ENCODE data around the gene CIRBP.

The CIRBP gene

DNA sequence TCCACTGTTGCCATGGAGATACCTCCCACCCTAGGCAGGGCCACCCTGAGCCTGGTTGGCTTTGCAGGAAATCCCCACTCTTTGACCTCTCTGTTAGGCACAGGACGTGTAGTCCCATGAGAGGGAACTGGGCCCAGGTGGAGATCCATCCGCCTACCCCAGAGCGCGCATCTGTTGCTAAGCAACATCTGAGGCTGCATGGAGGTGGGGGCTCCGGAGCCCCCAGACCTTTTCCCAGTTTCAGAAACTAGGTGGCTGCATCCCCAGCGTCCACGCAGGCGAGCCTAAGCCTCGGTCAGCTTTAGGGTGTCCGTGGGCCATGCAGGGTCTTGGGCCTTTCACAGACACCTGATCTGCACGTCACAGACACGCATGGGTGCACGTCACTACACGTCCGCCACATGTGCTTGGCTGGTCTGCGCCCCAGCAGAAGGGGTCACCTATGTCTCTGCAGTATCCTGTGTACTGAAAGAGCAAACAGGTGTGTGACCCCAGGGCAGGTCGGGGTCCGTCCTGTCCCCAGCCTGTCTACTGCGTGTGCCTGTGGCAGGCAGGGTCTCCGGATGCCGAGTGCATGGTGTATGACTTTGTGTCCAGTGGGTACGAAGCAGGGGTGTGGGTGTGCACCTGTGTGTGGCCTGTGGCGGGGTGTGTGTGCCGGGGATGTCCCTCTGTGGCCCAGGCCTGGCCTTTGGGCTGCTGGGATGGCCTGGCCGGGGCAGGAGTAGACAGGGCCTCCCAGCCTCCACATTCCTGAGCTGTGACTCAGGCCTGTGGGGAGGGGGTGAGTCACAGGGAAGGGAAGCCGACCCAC is 4.1 kb upstream of the CIRBP start:
- TF ChIP-seq, protein P1, sequence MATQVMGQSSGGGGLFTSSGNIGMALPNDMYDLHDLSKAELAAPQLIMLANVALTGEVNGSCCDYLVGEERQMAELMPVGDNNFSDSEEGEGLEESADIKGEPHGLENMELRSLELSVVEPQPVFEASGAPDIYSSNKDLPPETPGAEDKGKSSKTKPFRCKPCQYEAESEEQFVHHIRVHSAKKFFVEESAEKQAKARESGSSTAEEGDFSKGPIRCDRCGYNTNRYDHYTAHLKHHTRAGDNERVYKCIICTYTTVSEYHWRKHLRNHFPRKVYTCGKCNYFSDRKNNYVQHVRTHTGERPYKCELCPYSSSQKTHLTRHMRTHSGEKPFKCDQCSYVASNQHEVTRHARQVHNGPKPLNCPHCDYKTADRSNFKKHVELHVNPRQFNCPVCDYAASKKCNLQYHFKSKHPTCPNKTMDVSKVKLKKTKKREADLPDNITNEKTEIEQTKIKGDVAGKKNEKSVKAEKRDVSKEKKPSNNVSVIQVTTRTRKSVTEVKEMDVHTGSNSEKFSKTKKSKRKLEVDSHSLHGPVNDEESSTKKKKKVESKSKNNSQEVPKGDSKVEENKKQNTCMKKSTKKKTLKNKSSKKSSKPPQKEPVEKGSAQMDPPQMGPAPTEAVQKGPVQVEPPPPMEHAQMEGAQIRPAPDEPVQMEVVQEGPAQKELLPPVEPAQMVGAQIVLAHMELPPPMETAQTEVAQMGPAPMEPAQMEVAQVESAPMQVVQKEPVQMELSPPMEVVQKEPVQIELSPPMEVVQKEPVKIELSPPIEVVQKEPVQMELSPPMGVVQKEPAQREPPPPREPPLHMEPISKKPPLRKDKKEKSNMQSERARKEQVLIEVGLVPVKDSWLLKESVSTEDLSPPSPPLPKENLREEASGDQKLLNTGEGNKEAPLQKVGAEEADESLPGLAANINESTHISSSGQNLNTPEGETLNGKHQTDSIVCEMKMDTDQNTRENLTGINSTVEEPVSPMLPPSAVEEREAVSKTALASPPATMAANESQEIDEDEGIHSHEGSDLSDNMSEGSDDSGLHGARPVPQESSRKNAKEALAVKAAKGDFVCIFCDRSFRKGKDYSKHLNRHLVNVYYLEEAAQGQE (IDR thresholded peaks at IDR 0.05; ENCODE audit: insufficient read depth in 1 of 2, low read depth in 2 of 2, low read length in 2 of 2), result no peak
- peak; percentile 41; the same call in 1 of the 2 replicates for TF ChIP-seq SIN3A (IDR thresholded peaks at IDR 0.05; ENCODE audit: borderline replicate concordance, insufficient read depth, low read length)

DNA sequence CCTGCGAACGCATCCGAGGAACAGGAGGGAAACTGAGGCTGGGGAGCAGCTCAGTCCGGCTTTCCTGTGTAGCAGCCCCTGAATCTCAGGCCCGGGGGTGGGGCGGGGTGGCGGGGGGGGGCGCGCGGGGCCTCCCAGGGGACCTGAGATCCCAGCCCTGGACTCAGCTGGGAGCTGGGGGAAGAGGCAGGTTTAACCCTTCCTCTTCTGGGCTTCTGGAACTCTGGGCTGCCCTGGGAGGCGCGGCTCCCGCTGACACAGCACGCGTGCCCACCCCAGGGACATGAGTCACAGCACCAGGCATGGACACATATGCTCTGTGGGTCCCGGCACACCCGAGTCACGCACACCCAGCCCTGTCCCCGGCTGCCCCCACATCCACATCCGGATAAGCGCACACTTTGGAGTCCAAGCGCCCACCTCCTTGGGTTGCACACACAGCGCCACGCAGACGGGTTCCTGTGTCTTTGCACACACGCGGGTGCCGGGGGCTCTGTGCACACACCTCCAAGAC is 3.5 kb upstream of the CIRBP start:
- TF ChIP-seq SIN3A (IDR thresholded peaks at IDR 0.05; ENCODE audit: borderline replicate concordance, insufficient read depth, low read length), result no peak
- peak; percentile 9 for TF ChIP-seq POLR2AphosphoS5 (IDR thresholded peaks at IDR 0.05; ENCODE audit: low read depth, low read length)

DNA sequence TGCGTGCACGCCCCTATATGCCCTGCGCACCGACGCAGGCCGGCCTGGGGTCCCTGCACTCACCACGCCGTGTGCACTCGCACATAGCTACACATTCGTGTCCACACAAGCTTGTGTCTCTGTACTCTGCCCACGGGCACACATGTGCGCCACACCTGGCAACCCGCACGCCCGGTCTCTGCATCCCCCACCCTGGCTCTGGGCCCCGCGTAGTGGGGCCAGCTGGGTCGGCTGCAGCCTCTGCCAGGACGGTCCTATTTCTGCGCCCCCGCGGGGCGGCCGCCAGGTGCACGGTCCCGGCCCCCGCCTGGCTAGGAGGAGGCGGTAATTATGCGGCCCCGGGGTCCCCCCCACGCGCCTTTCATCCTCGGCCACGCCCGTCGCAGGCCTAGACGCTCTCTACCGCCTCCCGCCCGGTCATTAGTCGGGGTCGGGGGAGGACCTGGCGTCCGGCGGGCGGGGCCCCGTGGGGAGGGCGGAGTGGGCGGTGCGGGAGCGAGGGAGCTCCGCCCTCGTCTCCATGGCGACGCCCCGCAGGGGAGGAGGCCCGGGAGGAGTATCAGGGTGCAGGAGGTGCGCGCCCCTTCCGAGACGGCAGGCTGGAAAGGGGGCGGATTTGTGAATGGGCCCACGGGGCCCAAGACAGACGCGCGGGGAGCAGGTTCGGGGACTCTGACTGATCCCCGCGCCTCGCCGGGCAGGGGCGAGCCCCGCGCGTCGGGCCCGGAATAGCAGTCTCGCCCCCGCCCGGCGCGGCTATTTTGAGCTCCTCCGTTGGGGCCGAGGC is 2.8 kb upstream of the CIRBP start:
- TF ChIP-seq SIN3A (IDR thresholded peaks at IDR 0.05; ENCODE audit: borderline replicate concordance, insufficient read depth, low read length), result peak; percentile 87; the same call in 1 of the 2 replicates
- TF ChIP-seq, protein P1 (IDR thresholded peaks at IDR 0.05; ENCODE audit: insufficient read depth in 1 of 2, low read depth in 2 of 2, low read length in 2 of 2), result no peak

DNA sequence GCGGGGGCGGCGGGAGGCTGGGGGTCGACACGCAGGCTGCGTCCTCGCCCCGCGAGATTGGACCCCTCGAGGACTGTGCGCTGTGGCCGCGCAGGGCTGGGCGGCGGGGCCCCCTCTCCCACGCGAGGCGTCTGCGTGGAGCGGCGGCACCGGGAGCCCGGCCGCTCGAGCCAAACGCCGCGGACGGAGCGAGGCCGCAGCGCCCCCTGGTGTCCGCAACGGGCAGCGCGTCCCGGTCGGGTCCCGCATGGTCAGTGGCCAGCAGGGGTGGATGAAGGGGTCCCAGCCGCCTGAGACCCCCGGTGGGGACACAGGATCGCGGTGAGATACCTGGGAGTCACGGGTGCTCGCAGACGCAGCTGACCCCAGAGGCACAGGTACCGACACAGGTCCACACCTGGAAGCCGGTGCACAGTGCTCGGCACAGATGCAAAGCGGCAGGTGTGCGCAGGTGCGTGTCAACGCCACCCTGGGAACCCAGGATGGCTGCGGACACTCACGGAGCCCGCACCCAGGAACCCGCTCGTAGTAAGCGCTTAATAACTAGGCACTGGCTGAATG is 2.1 kb upstream of the CIRBP start:
- TF ChIP-seq POLR2AphosphoS5 (IDR thresholded peaks at IDR 0.05; ENCODE audit: low read depth, low read length) (no peak), TAF1 (IDR thresholded peaks at IDR 0.05; ENCODE audit: borderline replicate concordance, insufficient read depth, low read length) (no peak), SIN3A (IDR thresholded peaks at IDR 0.05; ENCODE audit: borderline replicate concordance, insufficient read depth, low read length) (peak; percentile 65; the same call in 1 of the 2 replicates), FOXP2 (optimal IDR thresholded peaks at IDR 0.05; ENCODE audit: borderline replicate concordance, extremely low read depth, extremely low read length, insufficient read depth) (no peak)
- TF ChIP-seq, protein P1 (IDR thresholded peaks at IDR 0.05; ENCODE audit: insufficient read depth in 1 of 2, low read depth in 2 of 2, low read length in 2 of 2), result no peak

DNA sequence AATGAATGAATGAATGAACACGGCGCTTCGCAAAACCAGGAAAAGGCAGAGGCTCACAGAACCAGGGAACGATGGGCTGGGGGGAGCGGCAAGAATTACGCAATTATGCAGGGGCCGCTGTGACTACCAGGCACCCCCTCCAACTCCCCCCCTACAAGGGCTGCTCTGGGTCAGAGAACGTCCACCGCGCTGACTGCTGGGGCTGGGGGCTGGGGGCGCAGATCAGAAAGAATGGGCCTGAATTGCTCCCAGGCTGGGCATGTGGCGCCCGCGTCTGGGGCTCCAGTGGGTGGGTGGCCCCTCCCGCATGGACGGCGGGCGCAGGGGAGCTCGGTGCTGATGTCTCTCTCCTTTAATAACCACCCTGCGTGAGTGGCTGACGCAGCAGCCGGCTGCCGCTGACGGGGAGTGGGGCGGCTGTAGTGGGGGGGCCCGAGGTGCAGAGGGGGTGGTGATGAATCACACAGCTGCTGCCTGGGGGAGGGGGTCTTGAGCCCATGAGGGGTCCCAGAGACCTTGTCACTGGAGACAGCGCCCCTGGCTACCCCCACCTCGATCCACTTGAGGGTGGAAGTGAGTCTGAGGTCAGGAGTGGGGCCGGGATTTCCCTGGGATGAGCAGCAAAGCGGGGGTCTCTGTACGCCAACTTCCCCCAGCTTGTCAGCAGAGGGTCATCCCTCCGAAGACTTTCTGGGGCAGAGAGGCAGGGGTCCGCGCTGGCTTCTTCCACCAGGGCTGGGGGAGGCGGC is 1.5 kb upstream of the CIRBP start:
- TF ChIP-seq FOXP2 (optimal IDR thresholded peaks at IDR 0.05; ENCODE audit: borderline replicate concordance, extremely low read depth, extremely low read length, insufficient read depth) (no peak), TAF1 (IDR thresholded peaks at IDR 0.05; ENCODE audit: borderline replicate concordance, insufficient read depth, low read length) (no peak), SIN3A (IDR thresholded peaks at IDR 0.05; ENCODE audit: borderline replicate concordance, insufficient read depth, low read length) (no peak), POLR2AphosphoS5 (IDR thresholded peaks at IDR 0.05; ENCODE audit: low read depth, low read length) (no peak)
- TF ChIP-seq, protein P1 (IDR thresholded peaks at IDR 0.05; ENCODE audit: insufficient read depth in 1 of 2, low read depth in 2 of 2, low read length in 2 of 2), result no peak

Measured in PFSK-1 (cell line).